Endometrium (tissue), 2 donors: ENCODE data around the gene SNX32.

ENCODE experiments used
- FAIRE-seq: peaks from 2 replicates; lab custom pipeline; 2012; peaks lifted over from hg19 to GRCh38; lab: Jason Lieb, UNC
- donor health status: control.
- donor health status: control.

Gene SNX32

DNA sequence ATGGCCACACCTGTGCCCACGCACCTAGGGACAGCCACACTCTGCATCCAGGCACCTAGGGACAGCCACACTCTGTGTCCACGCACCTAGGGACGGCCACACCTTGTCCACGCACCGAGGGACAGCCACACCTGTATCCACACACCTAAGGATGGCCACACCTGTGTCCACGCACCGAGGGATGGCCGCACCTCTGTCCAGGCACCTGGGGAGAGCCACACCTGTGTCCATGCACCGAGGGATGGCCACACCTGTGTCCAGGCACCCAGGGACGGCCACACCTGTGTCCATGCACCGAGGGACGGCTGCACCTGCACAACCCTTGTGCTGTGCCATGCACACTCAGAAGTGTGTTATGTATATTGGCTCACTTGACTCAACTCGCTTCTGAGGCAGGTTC lies 36.1 kb upstream of the SNX32 start:
- FAIRE-seq: no peak

DNA sequence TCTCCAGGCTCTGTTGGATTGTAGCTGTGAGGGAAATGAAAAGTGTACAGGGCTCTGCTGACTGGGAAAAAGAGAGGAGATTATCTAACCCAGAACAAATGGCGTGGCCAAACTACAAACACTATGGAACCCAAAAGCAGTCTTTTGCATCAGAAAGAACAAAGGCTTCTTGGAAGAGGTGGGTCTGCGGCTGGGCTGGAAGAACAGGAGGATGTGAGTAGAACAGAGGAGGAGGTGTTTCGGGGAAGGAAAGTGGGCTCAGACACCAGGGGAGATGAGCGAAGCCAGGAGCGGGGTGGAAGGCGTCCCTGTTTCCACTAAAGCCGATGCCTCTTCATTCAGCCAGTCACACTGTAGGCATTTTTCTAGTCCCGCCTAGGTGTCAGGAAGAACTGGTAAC lies 34.9 kb upstream of the SNX32 start:
- no peak for FAIRE-seq

DNA sequence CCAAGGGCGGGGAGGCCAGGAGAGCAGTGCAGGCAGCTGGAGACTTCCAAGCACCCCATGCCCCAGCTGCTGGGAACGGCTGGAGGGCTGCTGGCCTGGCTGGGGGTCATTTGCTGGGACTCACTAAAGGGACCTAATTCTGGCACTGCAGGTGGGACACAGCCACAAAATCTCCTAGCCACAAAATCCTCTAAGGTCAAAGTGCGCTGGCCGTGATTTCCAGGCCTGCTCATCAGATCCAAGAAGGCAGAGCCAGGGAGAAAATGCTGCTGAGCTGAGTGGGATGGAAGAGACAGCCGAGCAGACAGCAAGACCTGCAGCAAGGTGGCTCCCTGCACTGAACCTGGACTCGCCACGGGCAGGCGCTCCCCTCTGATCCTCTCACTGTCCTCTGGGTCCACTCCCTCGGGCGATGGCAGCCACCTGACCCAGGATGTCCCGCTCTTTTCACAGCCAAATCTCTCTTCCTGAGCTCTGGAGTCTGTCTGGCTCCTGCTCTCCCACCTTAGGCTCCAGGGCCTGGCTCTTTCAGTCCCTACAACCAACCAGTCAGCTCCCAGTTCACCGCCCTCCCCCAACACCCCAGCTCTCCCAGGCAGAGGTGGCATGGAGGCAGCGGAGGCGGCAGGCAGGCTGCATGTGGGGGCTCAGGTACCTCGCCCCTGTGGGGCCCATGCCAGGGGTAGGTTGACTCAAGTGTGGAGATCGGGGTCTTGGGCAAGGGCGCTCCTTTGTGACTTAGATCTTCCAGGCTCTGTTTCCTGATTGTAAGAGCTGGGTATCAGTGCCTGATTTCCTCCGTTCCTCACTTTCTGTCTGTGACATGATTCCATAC lies 32.4 kb upstream of the SNX32 start:
- no peak for FAIRE-seq

DNA sequence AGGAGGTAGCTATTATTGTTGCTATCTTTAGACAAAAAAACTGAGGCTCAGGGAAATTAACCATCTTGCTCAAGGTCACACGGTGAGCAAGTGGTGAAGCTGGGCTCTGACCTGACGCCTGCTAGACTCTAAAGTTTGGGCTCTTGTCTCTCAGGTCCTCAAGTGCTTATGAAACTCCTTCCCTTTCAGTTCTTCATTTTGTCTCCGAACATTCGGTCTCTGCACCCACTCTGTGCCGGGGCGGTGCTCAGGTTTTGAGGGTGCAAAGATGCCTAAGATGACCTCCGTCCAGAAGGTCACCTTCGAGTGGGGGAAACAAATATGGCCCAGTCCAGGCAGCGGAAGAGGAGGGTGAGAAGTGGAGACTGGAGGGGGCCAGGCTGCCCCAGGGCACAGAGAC lies 30.9 kb upstream of the SNX32 start:
- no peak for FAIRE-seq

DNA sequence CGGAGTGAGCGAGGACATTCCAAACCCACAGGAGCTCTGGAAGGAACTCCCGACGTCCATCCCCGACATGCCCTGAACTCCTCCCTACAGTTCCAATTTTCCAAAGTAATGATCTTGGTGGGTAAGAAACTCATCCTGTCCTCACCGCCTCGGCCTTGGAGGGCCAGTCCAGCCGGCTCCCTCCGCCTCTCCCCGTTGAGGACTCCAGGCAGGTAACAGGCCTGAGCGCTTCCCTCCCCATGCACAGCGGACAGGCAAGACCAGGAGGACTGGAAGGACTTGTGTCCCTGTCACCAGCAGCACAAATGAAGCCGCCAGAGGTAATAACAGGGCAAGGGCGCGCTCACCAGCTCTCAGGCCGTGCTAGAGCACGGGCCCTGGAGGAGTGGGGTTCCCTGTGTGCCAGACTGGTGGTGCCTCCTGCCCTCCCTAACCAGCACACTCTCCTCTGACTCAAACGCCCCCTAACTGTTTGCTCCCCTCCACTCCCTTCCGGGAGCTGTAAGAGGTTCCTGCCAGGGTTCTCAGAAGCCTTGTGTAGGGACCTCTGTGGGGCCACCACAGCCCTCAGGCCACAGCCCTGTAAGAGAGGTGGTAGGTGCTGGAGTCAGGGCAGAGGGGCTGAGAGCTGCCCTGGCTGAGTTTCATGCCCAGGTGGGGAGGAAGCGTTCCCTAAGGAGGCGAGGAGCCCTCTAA lies 29.8 kb upstream of the SNX32 start:
- FAIRE-seq: no peak

DNA sequence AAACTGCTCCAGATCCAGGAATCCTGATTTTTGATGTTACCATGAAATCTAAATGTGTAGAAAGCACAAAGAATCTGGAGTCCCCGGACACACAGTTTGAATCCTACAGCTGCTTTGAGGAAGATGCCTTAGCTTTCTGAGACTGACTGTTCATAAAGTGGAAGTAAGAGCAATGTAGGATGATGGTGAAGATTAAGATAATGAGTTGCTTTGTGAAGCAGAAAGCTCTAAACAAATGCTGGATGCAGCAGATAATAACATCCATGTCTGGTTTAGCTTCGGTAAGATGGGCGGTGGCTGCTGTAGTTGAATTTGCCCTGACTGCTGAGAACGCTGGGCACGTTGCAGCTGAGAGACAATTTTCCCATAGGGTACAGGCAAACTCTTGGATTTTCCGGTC lies 26.8 kb upstream of the SNX32 start:
- FAIRE-seq: no peak

DNA sequence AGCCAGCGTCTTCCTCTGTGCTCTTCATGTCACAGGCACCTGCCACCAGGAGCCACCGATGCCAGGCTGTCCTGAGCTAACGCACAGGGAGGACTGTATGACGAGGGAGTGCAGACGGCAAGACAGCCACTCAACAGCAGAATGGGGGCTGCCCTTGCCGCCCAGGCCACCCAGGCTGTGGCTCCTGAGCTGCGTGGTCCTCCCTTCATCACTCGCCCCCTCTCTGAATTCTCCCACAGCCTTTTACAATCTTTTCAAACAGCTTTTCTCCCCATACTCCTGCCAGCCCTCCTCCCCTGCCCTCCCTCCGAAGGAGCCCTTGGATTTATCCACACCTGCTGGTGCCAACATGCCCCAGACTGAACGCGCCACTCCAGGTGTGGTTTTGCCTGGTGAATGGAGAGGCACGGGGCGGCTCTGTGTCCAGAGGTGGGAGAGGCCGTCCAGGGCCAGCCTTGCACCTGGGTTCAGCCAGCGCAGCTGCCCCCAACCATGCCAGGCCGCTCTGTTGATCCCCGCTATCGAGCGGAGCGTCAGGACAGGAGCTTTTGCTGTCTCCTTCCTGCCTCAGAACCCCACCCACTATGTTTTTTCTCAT lies 24.9 kb upstream of the SNX32 start:
- no peak for FAIRE-seq

DNA sequence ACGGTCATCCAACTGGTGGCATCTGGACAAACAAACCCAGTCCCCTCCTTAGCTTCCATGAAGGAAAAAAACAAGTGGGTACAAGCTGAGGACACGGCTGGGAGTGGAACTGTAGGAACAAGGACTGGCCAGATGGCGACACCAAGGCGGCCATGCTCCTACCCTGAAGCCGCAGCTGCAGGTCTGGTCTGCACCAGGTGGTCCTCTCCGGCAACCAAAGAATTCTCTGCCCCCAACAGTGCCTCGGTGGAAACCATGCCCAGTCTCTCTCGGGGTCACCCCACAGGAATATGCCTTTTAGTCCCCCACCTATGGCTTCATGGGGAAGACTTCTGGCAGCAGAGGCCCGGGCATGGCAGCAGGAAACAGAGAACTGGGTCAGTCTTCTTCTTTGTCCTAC lies 24.3 kb upstream of the SNX32 start:
- no peak for FAIRE-seq

DNA sequence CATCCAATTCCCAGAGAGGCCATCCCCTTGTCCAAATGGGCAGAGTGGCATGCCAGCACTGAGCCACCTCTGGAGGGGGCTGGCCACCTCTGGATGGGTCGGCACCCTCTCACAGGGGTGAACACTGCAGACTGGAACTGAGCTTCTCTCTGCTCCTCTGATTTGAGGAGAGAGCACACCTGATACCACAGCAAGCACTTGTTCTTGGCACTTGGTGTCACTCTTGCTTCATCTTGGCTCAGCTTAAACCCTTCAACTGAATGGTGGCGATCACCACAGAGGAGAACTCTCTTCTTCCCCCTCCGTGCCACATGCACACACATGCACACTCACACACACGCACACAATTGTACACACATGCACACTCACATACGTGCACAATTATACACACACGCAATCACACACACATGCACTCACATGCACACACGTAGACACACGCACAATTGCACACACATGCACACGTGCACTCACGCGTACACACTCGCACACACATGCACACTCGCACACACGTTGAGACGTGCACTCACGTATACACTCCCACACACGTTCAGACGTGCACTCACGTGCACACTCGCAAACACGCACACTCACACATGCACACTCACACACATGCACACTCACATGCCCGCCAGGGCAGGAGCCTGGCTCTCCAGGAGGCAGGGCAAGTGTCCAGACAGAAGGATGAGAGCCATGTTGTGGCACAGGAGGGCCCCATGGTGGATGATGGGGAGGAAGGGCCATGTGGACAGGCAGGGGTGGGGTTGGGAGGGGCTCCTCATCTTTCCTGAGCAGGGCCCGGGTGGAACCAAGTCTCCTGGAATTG lies 23.5 kb upstream of the SNX32 start:
- no peak for FAIRE-seq

DNA sequence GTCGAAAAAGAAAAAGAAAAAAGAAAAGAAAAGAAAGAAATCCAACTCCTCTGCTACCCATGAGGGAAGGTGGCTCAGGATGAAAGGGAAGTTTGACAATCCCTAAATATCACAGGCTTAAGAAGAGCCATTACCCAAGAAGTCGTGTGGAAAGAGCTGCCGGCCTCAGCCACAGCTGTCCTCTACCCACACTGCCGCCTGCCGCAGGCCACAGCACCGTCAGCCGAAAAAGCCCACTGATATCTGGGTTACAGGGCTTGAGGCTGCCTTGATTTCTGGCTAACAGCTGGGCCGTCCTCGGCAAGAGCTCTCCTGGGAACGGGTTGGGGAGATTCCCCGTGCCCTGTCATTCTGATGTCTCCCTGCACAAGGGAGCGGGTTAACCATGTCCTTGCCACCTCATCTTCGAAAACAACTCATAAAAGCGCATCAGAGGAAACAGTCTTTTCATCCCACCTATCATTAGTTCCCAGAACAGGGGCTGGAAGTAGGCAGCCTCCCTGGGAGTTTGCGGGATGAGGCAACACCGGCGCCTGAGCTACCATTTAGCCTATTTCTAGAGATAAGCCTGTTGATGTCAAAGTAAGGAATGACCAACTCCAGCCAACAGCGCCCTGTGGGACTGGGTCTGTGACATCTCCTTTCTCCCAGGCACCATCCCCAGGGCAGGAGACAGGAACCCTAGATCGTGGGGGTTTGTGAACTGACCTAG lies 21.8 kb upstream of the SNX32 start:
- no peak for FAIRE-seq

DNA sequence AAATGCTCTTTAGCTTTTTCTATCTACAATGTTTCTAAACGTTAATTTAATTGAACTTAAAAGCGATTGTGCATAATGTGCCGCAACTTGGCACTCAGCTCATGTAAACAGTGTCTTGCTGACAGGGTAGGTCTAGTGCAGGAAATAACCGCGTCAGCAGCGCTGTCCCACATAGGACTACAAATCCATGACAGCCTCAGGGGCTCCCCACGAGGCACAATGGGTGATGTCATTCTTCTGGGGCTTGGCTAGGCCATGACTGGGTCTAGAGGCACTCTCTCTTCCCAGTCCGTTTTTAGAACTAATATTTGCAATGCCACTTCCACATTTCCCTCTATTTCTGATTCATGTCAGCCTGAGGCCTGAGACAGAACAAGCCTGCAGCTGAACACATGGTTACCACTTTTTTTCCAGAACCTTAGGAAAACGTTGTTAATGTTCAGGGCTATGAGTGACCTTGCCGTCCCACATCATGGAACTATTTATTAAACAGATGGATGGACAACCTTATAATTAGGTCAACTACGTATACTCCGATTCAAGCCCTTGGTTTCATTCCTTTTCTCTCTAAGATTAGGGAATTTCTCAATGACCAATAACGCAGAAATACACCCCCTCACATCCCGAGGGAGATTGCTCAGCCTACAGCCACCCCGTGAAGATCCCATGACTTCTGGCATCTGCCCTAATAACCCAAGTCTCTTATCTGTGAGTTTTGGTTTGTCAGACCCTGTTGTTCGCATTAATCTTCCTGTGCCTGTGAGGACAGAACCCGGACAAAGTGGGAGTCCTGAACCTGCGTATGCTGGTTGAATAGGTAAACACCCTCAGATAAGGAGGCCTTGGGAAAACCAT lies 19.4 kb upstream of the SNX32 start:
- no peak for FAIRE-seq

DNA sequence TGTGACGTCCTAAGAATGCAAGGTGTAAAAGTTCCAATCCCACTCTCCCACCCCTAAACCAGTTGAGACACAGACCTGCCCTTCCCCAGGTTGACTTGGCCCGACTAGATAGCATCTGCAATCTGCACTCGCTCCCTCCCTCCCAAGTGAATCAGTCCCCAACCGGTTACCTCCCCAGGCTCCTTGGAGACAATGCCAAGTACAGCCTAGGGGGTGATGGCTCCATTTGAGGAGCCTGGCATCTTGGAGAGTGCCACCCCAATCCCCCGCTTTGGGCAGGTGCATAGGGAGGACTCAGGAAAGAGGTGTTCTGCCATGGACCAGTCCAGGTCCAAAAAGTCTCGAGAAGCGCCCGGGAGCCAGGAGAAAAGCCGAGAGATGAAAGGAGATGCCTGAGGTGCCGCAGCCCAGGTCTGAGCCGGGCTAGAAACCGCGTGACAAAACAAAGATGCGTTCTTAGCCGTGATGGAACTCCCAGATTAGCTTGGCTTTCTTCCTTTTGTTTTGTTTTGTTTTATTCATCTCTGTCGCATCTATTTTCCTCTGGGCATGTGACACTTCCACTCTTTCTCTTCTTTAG lies 18.7 kb upstream of the SNX32 start:
- no peak for FAIRE-seq

DNA sequence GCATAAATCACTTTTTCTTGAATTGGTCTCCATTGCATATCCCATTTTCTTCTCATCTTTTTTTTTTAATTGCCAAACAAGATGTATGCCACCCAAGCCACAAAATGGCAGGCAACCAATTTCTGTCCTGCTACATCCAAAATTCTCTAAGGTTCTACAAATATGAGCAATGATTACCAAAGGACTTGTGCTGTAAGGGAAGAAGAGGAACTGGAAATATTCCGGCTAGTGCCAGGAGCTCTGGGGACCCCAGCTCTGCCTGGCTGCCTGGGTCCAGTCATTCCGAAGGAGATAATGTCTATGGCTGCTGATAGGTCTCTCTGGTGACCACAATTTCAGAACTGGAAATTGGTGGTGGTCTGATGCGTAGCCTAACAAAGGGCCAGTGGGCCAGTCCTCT lies 17.1 kb upstream of the SNX32 start:
- no peak for FAIRE-seq

DNA sequence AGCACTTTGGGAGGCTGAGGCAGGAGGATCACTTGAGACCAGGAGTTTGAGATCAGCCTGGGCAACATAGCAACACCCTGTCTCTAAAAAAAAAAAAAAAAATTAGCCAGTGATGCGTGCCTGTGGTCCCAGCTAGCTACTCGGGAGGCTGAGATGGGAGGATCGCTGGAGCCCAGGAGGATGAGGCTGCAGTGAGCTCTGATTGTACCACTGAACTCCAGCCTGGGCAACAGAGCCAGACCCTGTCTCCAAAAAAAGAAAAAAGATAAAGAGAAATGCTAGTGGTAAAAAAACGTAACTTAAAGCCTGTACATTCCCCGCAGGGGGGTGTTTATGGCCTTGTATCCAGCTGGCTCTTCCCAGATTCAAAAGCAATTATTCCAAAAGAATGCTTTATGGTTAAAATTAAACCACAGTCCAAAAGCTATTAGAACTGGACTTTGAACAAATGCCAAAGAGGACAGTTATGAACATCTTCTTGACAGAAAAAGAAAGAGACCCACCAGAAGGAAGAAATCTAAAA lies 16.4 kb upstream of the SNX32 start:
- no peak for FAIRE-seq

DNA sequence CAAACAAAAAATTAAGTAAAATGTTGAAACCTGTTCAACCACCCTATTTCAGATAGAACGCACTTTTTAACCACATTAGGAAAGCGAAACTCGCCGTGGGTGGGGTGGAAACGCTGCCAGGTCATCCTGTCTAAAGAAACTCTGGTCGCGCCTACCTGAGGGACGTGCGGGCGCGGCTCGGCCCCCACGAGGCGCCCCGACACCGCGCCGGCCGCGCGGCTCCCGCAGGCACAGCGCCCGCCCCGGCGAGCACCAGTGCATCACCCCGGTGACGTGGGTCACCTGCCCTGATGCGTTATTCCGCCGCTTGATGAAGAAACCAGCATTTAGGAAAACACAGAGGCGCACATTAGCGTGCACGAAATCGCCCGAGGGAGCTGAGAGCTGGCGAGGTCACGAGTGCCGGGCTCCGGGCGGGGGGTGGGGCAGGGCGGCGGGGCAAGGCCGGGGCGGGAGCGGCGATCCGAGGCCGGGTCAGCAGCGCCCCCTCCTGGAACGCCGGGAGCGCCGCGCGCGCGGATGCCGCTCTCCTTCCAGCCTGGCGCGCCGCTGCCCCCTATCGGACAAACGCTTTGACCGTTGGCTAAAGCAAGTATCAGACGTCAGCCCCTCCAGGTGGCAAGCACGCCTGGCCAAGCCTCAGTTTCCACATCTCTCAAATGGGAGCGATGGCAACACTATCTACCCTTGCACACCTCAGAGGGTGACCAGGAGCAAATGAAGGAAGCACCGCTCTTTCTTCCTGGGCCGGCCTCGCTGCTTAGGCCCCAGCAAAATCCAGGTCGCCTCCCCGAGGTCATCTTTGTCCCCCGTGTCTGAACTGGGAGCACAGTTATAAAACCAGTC lies 15.7 kb upstream of the SNX32 start:
- no peak for FAIRE-seq

DNA sequence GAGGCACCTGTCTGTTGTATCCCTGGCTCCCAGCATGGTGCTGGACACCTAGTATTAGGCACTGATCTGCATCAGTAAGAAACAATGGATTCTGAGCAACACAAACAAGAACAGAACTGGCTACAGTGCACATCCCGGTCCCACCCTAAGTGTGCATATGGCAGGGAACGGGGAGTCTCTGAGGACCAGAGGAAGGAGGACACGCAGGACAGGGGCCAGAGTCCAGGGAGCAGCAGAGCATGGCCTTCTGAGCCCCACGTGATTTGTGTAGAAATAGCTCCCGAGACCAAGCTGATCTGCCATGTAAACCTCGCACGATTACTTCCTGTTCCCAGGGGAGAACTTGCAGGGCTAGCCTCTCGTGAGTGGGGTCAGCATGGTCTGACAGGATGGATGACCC lies 12.7 kb upstream of the SNX32 start:
- no peak for FAIRE-seq

DNA sequence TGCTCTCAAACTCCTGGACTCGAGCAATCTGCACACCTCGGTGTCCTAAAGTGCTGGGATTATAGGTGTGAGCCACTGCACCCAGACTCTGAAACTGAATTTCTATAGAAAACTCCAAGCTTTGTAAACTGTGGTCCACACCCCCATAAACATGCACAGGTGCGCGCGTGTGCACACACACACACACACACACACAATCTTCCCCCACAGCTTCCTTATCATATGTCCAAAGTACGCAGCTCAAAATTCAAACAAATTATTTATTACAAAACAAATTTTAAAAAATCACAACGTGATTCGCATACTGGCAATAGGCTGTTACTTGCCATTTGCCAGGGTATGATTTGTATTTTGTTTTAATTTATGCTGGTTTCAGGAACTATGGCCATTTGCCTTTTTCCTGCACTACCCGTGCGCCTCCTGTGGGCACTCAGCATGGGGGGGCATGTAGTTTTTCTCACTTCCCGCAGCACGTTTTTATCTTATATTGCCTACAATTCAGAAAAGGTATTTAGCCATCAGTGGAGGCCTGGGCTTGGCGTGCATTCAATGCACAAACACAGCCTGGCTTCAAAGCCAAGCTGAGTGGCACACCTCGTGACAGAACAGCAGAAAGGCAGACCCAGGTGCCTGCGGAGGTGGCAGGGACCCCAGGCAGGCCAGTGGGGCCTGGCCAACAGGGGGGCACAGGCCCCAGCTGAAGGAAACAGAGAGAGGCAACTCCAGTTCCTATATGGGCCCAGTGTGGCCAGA lies 10.8 kb upstream of the SNX32 start:
- no peak for FAIRE-seq

DNA sequence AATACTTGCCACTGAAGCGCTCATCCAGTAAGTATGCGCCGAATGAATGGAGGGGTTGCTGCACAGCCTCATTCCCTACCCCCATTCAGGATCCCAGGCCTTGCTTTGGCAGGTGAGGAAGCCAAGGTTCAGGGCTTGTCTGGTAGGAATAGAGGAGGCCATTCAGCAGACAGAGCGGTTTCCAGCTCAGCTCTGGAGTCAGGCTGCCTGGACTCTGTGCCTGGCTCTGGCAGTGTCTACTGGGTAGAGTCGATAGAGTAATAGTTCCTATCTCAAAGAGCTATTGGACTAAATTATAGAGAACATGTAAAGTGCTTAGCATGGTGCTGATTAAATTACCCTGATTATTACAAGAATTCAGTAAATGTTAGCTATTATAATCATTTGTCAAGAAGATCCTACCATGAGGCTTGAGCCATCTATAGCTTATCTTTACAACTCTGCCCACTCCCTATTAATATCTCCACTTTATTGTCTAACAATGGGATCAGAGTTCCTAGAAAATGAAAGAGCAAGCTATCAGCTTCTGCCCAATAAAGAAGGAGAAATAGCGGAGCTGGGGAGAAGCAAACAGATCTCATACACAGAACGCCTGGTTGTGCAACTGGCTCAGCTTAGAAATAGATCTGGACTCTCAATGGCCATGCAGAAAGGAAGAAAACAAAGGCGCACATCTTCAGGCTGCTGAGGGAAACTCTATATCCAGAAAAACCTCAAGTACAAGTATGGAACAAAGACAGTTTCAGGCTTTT lies 6.6 kb upstream of the SNX32 start:
- FAIRE-seq: no peak
